ENCODE data around the gene E2F4. TPM values are rescaled to one million over a fixed set of nuclear protein-coding genes. Genes with fewer than 3 reads are reported as not detected.

E2F4 gene
- total RNA-seq, 1 donor from 2014 or later, result 132 TPM

- Mint-ChIP-seq H3K36me3 (ENCODE audit: low read depth) (peaks cover 34% of the 10 kb centered on the region), H3K4me3 (ENCODE audit: low read depth) (peak overlapping the region; percentile 78), H3K27me3 (ENCODE audit: low read depth) (peaks cover 18% of the 10 kb centered on the region), H3K4me1 (ENCODE audit: low read depth) (peaks cover 42% of the 10 kb centered on the region), H3K9me3 (no peaks in the 10 kb centered on the region), H3K27ac (peak overlapping the region; percentile 37)
- intact Hi-C loops (cut with micrococcal nuclease), result loop anchor here (1.0 to 5.0 kb wide), 3 partner anchors 12 to 194 kb away; partner anchors contain the start of genes FBXL8 and TRADD
- DNase-seq (ENCODE audit: low spot score), result no peak
These were observed 20.9 kb upstream of the E2F4 start for GRCh38 chr16:67170949-67171649.

- Mint-ChIP-seq H3K27ac (peak overlapping the region; percentile 56), H3K27me3 (ENCODE audit: low read depth) (peaks cover 10% of the 10 kb centered on the region)
- intact Hi-C loops (cut with micrococcal nuclease), result loop anchor here (5.0 kb wide), 1 partner anchor 196 kb away; no protein-coding TSS in a partner anchor
These were observed 18.6 kb upstream of the E2F4 start for GRCh38 chr16:67173323-67173722.

GRCh38 chr16:67173808-67174705 is 17.9 kb upstream of the E2F4 start:
- Mint-ChIP-seq H3K4me3 (ENCODE audit: low read depth) (peak overlapping the region; percentile 83), H3K27me3 (ENCODE audit: low read depth) (peaks cover 8% of the 10 kb centered on the region), H3K27ac (peak overlapping the region; percentile 56)

More at GRCh38 chr16:67173323-67173722, 18.6 kb upstream of the E2F4 start:
- Mint-ChIP-seq H3K36me3 (ENCODE audit: low read depth) (peaks cover 39% of the 10 kb centered on the region), H3K4me3 (ENCODE audit: low read depth) (peak overlapping the region; percentile 83), H3K9me3 (no peaks in the 10 kb centered on the region), H3K4me1 (ENCODE audit: low read depth) (peaks cover 44% of the 10 kb centered on the region)
- no peak for DNase-seq (ENCODE audit: low spot score)

GRCh38 chr16:67174706-67175231 is 17.2 kb upstream of the E2F4 start:
- intact Hi-C loops (cut with micrococcal nuclease), result loop anchor here (2.0 to 5.0 kb wide), 2 partner anchors 14 to 197 kb away; no protein-coding TSS in a partner anchor
- Mint-ChIP-seq H3K36me3 (ENCODE audit: low read depth) (peaks cover 42% of the 10 kb centered on the region), H3K4me3 (ENCODE audit: low read depth) (peak overlapping the region; percentile 83), H3K9me3 (no peaks in the 10 kb centered on the region), H3K27ac (no peak overlapping the region), H3K4me1 (ENCODE audit: low read depth) (peaks cover 47% of the 10 kb centered on the region), H3K27me3 (ENCODE audit: low read depth) (peaks cover 8% of the 10 kb centered on the region)
- DNase-seq (ENCODE audit: low spot score), result no peak

More at GRCh38 chr16:67173808-67174705, 17.9 kb upstream of the E2F4 start:
- Mint-ChIP-seq H3K9me3 (no peaks in the 10 kb centered on the region), H3K4me1 (ENCODE audit: low read depth) (peaks cover 48% of the 10 kb centered on the region), H3K36me3 (ENCODE audit: low read depth) (peaks cover 43% of the 10 kb centered on the region)
- intact Hi-C loops (cut with micrococcal nuclease), result loop anchor here (2.0 to 5.0 kb wide), 2 partner anchors 13 to 197 kb away; no protein-coding TSS in a partner anchor
- peak; percentile 74 for DNase-seq (ENCODE audit: low spot score)

GRCh38 chr16:67176662-67177061 is 15.3 kb upstream of the E2F4 start:
- no peaks in the 10 kb centered on the region for H3K9me3 Mint-ChIP-seq
- intact Hi-C loops (cut with micrococcal nuclease), result no loop called here
- H3K4me1 Mint-ChIP-seq (ENCODE audit: low read depth), result peaks cover 32% of the 10 kb centered on the region
- DNase-seq (ENCODE audit: low spot score), result no peak
- no peak overlapping the region for H3K27ac Mint-ChIP-seq
- peaks cover 31% of the 10 kb centered on the region for H3K36me3 Mint-ChIP-seq (ENCODE audit: low read depth)
- no peak overlapping the region for H3K4me3 Mint-ChIP-seq (ENCODE audit: low read depth)
- peaks cover 8% of the 10 kb centered on the region for H3K27me3 Mint-ChIP-seq (ENCODE audit: low read depth)

- H3K4me1 Mint-ChIP-seq (ENCODE audit: low read depth), result peaks cover 28% of the 10 kb centered on the region
- peaks cover 7% of the 10 kb centered on the region for H3K27me3 Mint-ChIP-seq (ENCODE audit: low read depth)
- peak overlapping the region; percentile 56 for H3K4me3 Mint-ChIP-seq (ENCODE audit: low read depth)
- peak overlapping the region; percentile 23 for H3K27ac Mint-ChIP-seq
- intact Hi-C loops (cut with micrococcal nuclease), result no loop called here
- peaks cover 28% of the 10 kb centered on the region for H3K36me3 Mint-ChIP-seq (ENCODE audit: low read depth)
- DNase-seq (ENCODE audit: low spot score), result peak; percentile 51
- H3K9me3 Mint-ChIP-seq, result no peaks in the 10 kb centered on the region
These were observed 13.9 kb upstream of the E2F4 start for GRCh38 chr16:67177743-67178699.

GRCh38 chr16:67179421-67180080 is 12.4 kb upstream of the E2F4 start:
- Mint-ChIP-seq H3K27me3 (ENCODE audit: low read depth) (peaks cover 4% of the 10 kb centered on the region), H3K36me3 (ENCODE audit: low read depth) (peaks cover 28% of the 10 kb centered on the region), H3K9me3 (no peaks in the 10 kb centered on the region), H3K4me1 (ENCODE audit: low read depth) (peaks cover 18% of the 10 kb centered on the region), H3K4me3 (ENCODE audit: low read depth) (no peak overlapping the region), H3K27ac (no peak overlapping the region)
- intact Hi-C loops (cut with micrococcal nuclease), result loop anchor here (5.0 to 10.0 kb wide), 3 partner anchors 48 to 165 kb away; partner anchors contain the start of genes FHOD1, SLC9A5 and TMEM208
- DNase-seq (ENCODE audit: low spot score), result no peak

- Mint-ChIP-seq H3K27me3 (ENCODE audit: low read depth) (peaks cover 6% of the 10 kb centered on the region), H3K36me3 (ENCODE audit: low read depth) (peaks cover 27% of the 10 kb centered on the region), H3K27ac (no peak overlapping the region), H3K4me3 (ENCODE audit: low read depth) (no peak overlapping the region), H3K4me1 (ENCODE audit: low read depth) (peaks cover 20% of the 10 kb centered on the region), H3K9me3 (no peaks in the 10 kb centered on the region)
- intact Hi-C loops (cut with micrococcal nuclease), result loop anchor here (5.0 to 10.0 kb wide), 3 partner anchors 47 to 165 kb away; partner anchors contain the start of genes FHOD1, SLC9A5 and TMEM208
- no peak for DNase-seq (ENCODE audit: low spot score)
These were observed 11.8 kb upstream of the E2F4 start for GRCh38 chr16:67180166-67180565.

- Mint-ChIP-seq H3K36me3 (ENCODE audit: low read depth) (peaks cover 17% of the 10 kb centered on the region), H3K27me3 (ENCODE audit: low read depth) (peaks cover 10% of the 10 kb centered on the region), H3K4me1 (ENCODE audit: low read depth) (peaks cover 24% of the 10 kb centered on the region), H3K4me3 (ENCODE audit: low read depth) (no peak overlapping the region), H3K9me3 (no peaks in the 10 kb centered on the region), H3K27ac (no peak overlapping the region)
- DNase-seq (ENCODE audit: low spot score), result no peak
- intact Hi-C loops (cut with micrococcal nuclease), result loop anchor here (5.0 to 10.0 kb wide), 3 partner anchors 46 to 167 kb away; partner anchors contain the start of genes FHOD1, SLC9A5 and TMEM208
These were observed 10.6 kb upstream of the E2F4 start for GRCh38 chr16:67181346-67181745.

- Mint-ChIP-seq H3K4me3 (ENCODE audit: low read depth) (no peak overlapping the region), H3K27me3 (ENCODE audit: low read depth) (peaks cover 10% of the 10 kb centered on the region), H3K27ac (no peak overlapping the region), H3K36me3 (ENCODE audit: low read depth) (peaks cover 10% of the 10 kb centered on the region), H3K4me1 (ENCODE audit: low read depth) (peaks cover 21% of the 10 kb centered on the region), H3K9me3 (no peaks in the 10 kb centered on the region)
- intact Hi-C loops (cut with micrococcal nuclease), result loop anchor here (2.0 to 10.0 kb wide), 4 partner anchors 21 to 167 kb away; partner anchors contain the start of genes FHOD1, SLC9A5 and TMEM208
- no peak for DNase-seq (ENCODE audit: low spot score)
These were observed 9.7 kb upstream of the E2F4 start for GRCh38 chr16:67182288-67182687.

- Mint-ChIP-seq H3K9me3 (no peaks in the 10 kb centered on the region), H3K27ac (no peak overlapping the region)
- no peak for DNase-seq (ENCODE audit: low spot score)
These were observed 8.7 kb upstream of the E2F4 start for GRCh38 chr16:67183284-67183626.

More at GRCh38 chr16:67183284-67183626, 8.7 kb upstream of the E2F4 start:
- Mint-ChIP-seq H3K36me3 (ENCODE audit: low read depth) (peaks cover 5% of the 10 kb centered on the region), H3K4me3 (ENCODE audit: low read depth) (no peak overlapping the region), H3K4me1 (ENCODE audit: low read depth) (peaks cover 16% of the 10 kb centered on the region), H3K27me3 (ENCODE audit: low read depth) (peaks cover 7% of the 10 kb centered on the region)
- intact Hi-C loops (cut with micrococcal nuclease), result loop anchor here (2.0 to 10.0 kb wide), 4 partner anchors 22 to 168 kb away; partner anchors contain the start of genes FHOD1, SLC9A5 and TMEM208

All from activated T-helper 2 cell treated with anti-CD3 and anti-CD28 coated beads, Interferon-gamma antibody, Interleukin-2, Interleukin-4, amounts not matched to agents 10 μg/mL and 5 μg/mL and 100 μg/mL, durations not matched to agents 14 hours and 24 hours and 36 hours (primary cell).